GM12878 (cell line): Measurements from ENCODE around the gene MRPL20.

ENCODE experiments used
- ATF3 ChIP-seq: IDR thresholded peaks from 2 replicates; pipeline ENCODE4 v1.6.1; 2011; ENCODE audit warnings: low read depth, mild to moderate bottlenecking, low read length, moderate library complexity, borderline replicate concordance; ENCODE audit errors: extremely low read depth
- CTCF ChIP-seq, 3 experiments: IDR thresholded peaks in 2 of 3; conservative IDR thresholded peaks in 1 of 3; 2 replicates each; pipeline ENCODE4 v1.5.1; 2011; ENCODE audit warnings: low read depth in 3 of 3, low read length in 3 of 3, mild to moderate bottlenecking in 3 of 3, control low read depth in 2 of 3, moderate library complexity in 2 of 3, inconsistent platforms in 1 of 3, mixed read lengths in 1 of 3; ENCODE audit not compliant: control insufficient read depth in 2 of 3, insufficient read depth in 1 of 3; ENCODE audit errors: extremely low read depth in 1 of 3
- EP300 ChIP-seq, 2 experiments: fragments of 150-350 bp in 1 of 2; IDR thresholded peaks; 2 replicates each; pipeline ENCODE4 v1.6.1; 2011 to 2012; ENCODE audit warnings: low read depth in 2 of 2, low read length in 2 of 2, borderline replicate concordance in 1 of 2, improper control_type of control experiment in 1 of 2, inconsistent platforms in 1 of 2; ENCODE audit not compliant: control insufficient read depth in 1 of 2
- HDAC2 ChIP-seq: fragments of 200-600 bp; sonication (generic); IDR thresholded peaks from 2 replicates; pipeline ENCODE4 v1.6.1; 2017
- JUND ChIP-seq: IDR thresholded peaks from 2 replicates; pipeline ENCODE4 v1.6.1; 2012; ENCODE audit warnings: low read depth, mild to moderate bottlenecking, low read length, improper control_type of control experiment, moderate library complexity
- MAX ChIP-seq: IDR thresholded peaks from 2 replicates; pipeline ENCODE4 v1.6.1; 2012; ENCODE audit warnings: low read depth, low read length, improper control_type of control experiment
- MYC ChIP-seq: IDR thresholded peaks from 2 replicates; pipeline ENCODE4 v1.6.1; 2011; ENCODE audit warnings: mild to moderate bottlenecking, low read length, moderate library complexity, inconsistent platforms; ENCODE audit not compliant: insufficient read depth, insufficient replicate concordance, insufficient read length, severe bottlenecking
- PAX8 ChIP-seq: fragments of 450-650 bp; IDR thresholded peaks from 2 replicates; pipeline ENCODE4 v1.6.1; 2017; ENCODE audit warnings: mild to moderate bottlenecking, moderate library complexity
- POLR2AphosphoS2 ChIP-seq: IDR thresholded peaks from 2 replicates; pipeline ENCODE4 v1.6.1; 2011; ENCODE audit warnings: low read depth, mild to moderate bottlenecking, low read length, improper control_type of control experiment, moderate library complexity
- RAD21 ChIP-seq: IDR thresholded peaks from 2 replicates; pipeline ENCODE4 v1.6.1; 2011; ENCODE audit warnings: mild to moderate bottlenecking, low read depth, low read length, moderate library complexity; ENCODE audit not compliant: insufficient read depth
- RAD51 ChIP-seq: fragments of 450-650 bp; IDR thresholded peaks from 2 replicates; pipeline ENCODE4 v1.6.1; 2016; ENCODE audit warnings: moderate library complexity, mild to moderate bottlenecking, inconsistent platforms
- REST ChIP-seq: IDR thresholded peaks from 2 replicates; pipeline ENCODE4 v1.6.1; 2012; ENCODE audit warnings: mild to moderate bottlenecking, low read depth, low read length
- RFX5 ChIP-seq: IDR thresholded peaks from 2 replicates; pipeline ENCODE4 v1.6.1; 2011; ENCODE audit warnings: low read depth, low read length, improper control_type of control experiment

GRCh38 chr1:1360506-1361169 is 46.5 kb downstream of the MRPL20 start:
- no peak for TF ChIP-seq RFX5
- no peak for TF ChIP-seq HDAC2
- TF ChIP-seq MAX = no peak
- TF ChIP-seq EP300 (IDR thresholded peaks at IDR 0.05; ENCODE audit: borderline replicate concordance in 1 of 2, control insufficient read depth in 1 of 2, low read depth in 2 of 2, low read length in 2 of 2) = no peak
- TF ChIP-seq RAD51 = no peak
- TF ChIP-seq MYC = no peak
- TF ChIP-seq REST = no peak
- no peak for TF ChIP-seq ATF3
- no peak for TF ChIP-seq RAD21
- TF ChIP-seq POLR2AphosphoS2 = no peak
- TF ChIP-seq CTCF (IDR thresholded peaks at IDR 0.05 in 2 of 3, conservative IDR thresholded peaks at IDR 0.05 in 1 of 3; ENCODE audit: control insufficient read depth in 2 of 3, extremely low read depth in 1 of 3, insufficient read depth in 1 of 3, low read depth in 3 of 3, low read length in 3 of 3) = no peak
- no peak for TF ChIP-seq PAX8
- TF ChIP-seq JUND = no peak
